GF-D8 (cell line): ENCODE measurements around the gene YAE1.
A peak's percentile ranks its signal among the peaks of the same experiment; 100 is the strongest.

ENCODE experiments used
- DNase-seq: peaks from one replicate; lab custom pipeline; 2025; lab: John Stamatoyannopoulos, UW

YAE1 gene

DNA sequence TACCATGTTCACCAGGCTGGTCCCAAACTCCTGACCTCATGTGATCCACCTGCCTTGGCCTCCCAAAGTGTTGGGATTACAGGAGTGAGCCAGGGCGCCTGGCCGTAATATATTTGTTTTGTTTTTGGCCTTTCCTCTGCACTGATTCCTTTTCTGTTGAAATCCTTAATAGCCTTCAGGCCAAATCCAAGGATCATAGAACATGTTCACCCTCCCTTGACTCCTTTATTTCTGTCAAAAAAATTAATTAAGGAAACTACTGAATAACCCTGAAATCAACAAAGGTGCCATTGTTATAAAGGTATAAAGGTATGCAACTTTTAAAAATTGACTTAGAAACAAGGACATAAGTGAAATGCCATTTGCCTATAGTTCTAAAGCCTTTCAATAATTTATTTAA lies 41.7 kb downstream of the YAE1 start:
- no peak for DNase-seq

DNA sequence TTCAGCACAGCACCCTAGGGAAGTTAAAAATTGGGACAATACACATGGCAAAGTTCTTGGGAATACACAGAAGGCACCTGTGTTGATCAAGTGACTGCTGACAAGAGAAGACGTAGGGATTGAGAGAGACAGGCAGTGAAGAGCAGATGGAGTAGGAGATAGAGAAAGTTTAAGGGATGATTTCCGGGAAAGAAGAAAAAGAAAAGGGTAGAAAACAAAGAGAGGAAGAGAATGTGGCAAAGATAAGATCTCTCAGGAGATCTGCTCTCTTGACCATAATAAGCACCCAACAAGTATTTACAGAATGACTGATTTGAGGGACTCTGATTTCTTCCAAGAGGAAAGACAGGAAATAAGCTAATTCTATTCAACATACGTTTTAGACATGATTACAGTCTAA lies 42.1 kb downstream of the YAE1 start:
- DNase-seq, result peak; percentile 65

DNA sequence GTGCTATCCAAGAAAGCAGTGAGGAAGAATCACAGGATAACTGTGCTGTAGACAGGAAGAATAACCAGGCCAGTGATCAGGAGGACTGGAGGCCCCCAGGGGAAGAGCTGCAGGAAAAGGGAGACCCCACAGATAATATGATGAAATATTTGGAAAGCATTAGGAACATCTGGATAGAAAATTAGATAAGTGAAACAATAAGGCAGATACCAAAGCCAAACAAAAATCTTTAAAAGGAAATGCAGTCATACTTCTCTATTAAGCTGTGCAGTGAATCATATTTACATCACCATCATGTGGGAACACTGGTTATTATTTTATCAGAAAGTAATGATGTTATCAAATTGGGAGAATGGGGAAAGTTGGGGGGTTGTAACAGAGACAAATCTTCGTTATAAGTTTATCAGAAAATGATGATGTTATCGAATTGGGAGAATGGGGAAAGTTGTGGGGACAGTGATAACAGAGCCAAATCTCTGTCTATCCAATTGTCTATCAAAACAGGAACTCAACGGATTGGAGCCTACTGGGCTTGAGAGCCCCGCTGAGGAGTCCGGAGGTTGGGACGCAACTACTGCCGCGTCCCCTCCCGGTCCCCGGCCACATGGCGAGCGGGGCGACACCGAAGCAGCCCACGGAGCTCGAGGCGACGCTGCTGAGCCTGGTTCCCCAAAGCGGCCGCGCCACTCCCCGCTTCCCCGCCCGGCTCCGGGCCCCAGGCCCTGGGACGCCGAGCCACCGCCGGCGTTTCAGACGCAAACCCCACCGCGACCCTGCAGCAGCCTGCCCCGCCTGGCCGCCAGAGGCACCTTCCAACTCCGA lies 43.1 kb downstream of the YAE1 start:
- no peak for DNase-seq

DNA sequence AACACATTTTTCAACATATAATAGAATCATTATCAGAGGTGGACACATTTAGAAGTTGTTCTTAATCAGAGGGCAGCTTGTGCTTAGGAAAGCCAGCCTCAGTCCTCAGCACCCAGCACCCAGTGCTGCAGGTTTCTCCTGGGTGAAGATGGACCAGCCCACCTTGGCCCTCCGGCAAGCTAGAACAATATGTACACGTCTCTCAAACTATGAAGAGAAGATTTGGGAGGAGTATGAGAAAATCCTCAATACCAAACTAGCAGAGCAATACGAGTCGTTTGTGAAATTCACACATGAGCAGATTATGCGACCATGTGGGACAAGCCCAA lies 43.7 kb downstream of the YAE1 start:
- DNase-seq, result no peak

DNA sequence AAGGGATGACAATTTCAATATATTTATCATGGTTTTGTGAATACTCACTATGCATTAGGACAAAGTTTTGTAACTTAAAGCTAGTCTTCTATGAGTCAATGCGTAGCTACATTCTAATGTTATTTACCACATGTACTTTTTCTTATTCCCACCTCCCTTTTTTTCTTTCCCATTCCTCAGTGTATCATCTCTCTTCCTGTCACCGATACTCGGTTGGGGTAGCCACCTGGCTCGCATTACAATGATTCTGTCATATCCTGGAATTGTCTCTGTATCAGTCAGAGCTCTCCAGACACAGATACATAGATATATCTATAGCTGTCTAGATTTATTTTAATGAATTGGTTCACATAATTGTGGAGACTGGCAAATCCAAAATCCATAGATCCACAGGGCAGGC lies 47.4 kb downstream of the YAE1 start:
- DNase-seq, result no peak

DNA sequence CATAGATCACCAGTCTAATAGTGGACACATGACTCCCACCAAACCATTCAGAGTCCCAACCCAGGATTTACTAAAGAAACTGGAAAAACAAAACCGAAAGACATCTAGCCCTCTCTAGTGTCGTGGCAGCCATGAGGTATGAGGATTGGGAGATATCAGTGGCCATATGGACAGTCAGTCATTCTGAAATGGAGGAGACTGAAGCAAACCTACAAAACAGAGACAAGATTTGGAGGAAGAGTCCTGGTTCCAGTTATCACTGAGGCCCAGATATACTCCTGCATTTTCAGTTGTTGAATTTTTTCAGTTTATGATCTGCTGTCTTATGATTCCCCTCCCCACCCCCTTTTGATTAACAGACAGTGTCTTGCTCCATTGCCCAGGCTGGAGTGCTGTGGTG lies 48.1 kb downstream of the YAE1 start:
- no peak for DNase-seq

DNA sequence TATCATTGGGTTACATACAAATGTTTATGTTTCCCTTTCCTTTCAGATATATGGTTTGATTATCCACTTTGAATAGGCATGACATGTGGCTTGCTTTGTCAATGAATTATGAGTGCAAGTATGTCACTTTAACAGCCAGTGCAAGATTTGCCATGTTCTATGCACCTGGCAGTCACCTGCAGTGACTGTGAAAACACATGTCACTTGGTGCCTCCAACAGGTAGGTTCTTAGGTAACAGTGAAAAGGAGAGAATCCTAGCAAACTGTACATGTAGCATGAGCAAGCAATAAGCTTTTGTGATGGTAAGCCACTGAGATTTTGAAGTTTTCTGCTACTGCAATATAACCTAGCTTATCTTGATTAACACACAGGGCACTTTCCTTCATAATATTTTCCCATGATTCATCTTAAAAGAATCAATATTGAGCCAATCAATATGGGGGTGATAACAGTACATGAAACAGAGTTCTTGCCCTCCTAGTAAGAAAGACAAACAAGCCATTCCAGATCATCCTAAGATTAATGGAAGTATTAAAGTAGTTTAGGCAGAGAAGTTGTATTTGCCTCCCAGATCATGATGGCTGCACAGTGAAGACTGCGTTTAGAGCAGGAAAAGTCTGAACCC lies 49.3 kb downstream of the YAE1 start:
- no peak for DNase-seq

DNA sequence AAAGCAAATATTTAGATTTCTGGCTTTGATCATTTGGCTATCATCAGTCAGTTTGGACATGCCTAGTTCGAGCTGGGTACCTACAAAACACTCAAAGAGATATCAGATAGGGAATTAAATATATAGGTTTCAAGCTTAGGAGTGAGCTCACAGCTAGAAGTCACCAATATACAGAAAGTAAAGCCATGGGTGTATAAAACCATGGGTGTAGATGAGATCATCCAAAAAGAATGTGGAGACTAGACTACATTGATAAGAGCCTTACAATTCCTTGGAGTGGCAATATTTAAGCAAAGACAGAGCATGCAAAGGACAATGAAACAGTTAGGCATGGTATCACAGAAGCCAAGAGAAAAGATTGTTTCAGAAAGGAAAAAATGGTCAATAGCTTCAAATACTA lies 49.9 kb downstream of the YAE1 start:
- no peak for DNase-seq

DNA sequence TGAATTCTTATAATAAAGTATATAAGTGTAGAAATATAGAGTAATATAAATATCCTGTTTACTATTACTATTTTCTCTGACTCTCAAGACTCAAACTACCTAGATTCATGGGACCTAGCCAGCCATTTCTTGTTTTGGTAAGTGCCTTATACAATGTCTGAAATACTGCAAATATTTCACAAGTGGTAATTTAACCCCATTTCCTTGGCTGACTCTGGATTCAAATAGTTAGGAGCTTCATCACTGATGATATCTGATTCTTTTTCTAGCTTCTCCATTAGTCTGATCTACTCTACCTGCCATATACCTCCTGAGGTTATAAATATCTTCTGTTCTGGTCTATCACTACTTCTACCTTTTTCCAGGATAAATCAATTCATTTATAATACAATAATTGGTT lies 50.8 kb downstream of the YAE1 start:
- DNase-seq, result no peak

DNA sequence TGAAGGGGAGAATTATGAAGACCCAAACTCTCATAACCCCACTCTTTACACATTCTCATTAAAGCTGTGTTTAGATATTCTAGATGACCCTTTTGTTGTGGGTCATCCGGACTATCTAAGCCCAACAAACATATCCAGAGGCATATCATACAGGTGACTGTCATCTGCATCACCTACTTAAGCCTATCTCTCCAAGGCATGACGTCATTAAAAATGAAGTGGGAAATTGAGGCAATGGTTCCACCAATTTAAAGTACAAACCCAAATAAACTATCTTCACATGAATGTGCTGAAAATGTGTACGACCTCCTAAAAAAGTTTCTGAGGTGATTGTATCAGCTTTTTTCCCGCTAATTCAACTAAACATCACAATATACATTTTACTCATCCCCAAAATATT lies 52.7 kb downstream of the YAE1 start:
- DNase-seq, result no peak

DNA sequence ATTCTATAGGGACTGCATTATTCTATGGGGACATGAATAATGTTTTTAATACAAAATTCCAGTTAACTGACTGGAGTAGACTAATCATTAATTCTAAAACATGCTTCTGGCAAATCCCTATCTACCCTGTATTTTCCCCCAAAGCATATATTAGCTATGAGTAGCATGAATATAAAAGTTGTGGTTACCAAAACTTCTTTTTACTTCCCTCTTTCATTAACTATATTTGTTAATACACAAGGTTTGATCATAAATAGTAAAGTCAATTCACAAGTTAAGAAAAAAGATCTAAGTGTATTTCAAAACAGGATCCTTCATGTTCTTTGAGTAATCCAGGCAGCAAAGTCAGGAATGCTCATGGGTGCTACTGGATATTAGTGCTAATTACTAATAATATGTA lies 54.3 kb downstream of the YAE1 start:
- no peak for DNase-seq

DNA sequence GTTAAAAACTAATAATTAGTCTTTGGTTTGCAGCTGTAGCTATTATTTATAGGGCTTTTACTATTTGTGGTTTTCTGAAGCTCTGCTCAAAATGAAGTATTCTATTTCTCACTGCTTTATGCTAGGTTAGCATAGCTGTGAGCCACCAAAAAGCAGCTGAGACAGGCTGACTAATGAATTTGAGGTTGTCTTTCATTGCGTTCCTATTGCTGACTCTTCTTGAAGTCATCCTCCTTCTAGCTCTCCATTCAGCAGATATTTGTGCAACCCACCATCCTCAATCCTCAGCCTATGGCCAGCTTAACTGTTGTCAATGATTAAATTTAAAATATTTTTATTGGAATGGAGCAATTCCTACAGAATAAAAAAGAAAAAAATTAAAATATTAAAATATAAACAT lies 55.1 kb downstream of the YAE1 start:
- DNase-seq, result no peak

DNA sequence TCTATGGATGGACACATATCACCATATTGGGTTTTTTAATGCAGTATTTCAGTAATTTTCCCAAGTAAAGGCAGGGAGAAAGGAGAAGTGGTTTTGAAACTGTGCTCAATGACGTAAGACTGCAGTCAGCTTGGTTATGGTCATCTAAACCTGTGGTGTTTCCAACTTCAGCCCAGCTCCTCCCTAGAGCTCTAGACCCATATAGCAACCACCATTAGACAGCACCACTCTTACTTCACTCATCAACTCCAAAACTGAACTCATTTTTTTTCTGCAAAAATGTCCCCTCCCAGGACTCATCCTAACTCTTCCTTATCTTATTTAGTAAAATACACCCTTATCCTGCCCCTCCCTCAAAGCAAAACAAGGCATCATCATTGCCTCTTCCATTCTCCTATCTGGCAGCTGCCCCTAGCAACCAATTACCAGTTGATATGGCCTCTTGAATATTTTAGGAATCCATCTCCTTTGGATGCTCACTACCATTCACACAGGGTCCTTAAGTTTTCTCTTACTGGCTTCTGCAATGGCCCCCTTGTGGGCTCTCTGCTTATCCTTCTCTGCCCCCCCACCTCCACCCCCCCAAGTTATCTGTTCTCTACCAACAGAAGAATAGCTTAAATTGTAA lies 55.7 kb downstream of the YAE1 start:
- DNase-seq, result peak; percentile 85
